ENCODE data around the gene SLC35D2. TPM values are rescaled to one million over a fixed set of nuclear protein-coding genes. Genes with fewer than 3 reads are reported as not detected.
"Not testable (repeated sequence)": the region's sequence is repeated elsewhere in the genome, so short reads cannot be mapped to it uniquely, and the experiment has no call there.

The SLC35D2 gene
- total RNA-seq, 1 donor from 2014 or later = 40.6 TPM

- no peak for DNase-seq (ENCODE audit: low read depth)
These were observed 73.7 kb downstream of the SLC35D2 start for GRCh38 chr9:96309850-96310249.

GRCh38 chr9:96306958-96307357 lies 76.6 kb downstream of the SLC35D2 start:
- DNase-seq (ENCODE audit: low read depth) = not testable (repeated sequence)

GRCh38 chr9:96305171-96305570 lies 78.3 kb downstream of the SLC35D2 start:
- DNase-seq (ENCODE audit: low read depth) = no peak

GRCh38 chr9:96304230-96304629 lies 79.3 kb downstream of the SLC35D2 start:
- no peak for DNase-seq (ENCODE audit: low read depth)

- DNase-seq (ENCODE audit: low read depth) = no peak
These were observed 81.5 kb downstream of the SLC35D2 start, which contains the start of gene HSD17B3 for GRCh38 chr9:96302021-96302420. Gene HSD17B3, minus strand, starts transcription at chr9:96302176. Its CDS starts 72 bp downstream, at chr9:96302104.

- peak; percentile 63 for DNase-seq (ENCODE audit: low read depth)
These were observed 83.7 kb downstream of the SLC35D2 start for GRCh38 chr9:96299823-96300222.

- no peak for DNase-seq (ENCODE audit: low read depth)
These were observed 89.4 kb downstream of the SLC35D2 start for GRCh38 chr9:96294159-96294545.

GRCh38 chr9:96293498-96294158 lies 89.9 kb downstream of the SLC35D2 start:
- peak; percentile 33 for DNase-seq (ENCODE audit: low read depth)

- no peak for DNase-seq (ENCODE audit: low read depth)
These were observed 94.1 kb downstream of the SLC35D2 start for GRCh38 chr9:96289392-96289791.

- no peak for DNase-seq (ENCODE audit: low read depth)
These were observed 101.9 kb downstream of the SLC35D2 start for GRCh38 chr9:96281641-96282040.

- DNase-seq (ENCODE audit: low read depth) = peak; percentile 46
These were observed 103.6 kb downstream of the SLC35D2 start for GRCh38 chr9:96279932-96280331.

GRCh38 chr9:96274939-96275338 lies 108.6 kb downstream of the SLC35D2 start:
- DNase-seq (ENCODE audit: low read depth) = no peak

Other genes starting within 250 kb of the SLC35D2 start
- 0.10 TPM in 1 of 2 replicates, not detected in the other for gene HSD17B3, start 81.5 kb downstream of the SLC35D2 start, total RNA-seq
- 1.3 and 8.7 TPM in 2 replicates for gene ZNF367, start 34.7 kb upstream of the SLC35D2 start, total RNA-seq
- gene HABP4, start 66.5 kb upstream of the SLC35D2 start, total RNA-seq = 21.0 and 24.8 TPM in 2 replicates
- gene CDC14B, start 236.1 kb upstream of the SLC35D2 start, total RNA-seq = 30.6 and 55.7 TPM in 2 replicates